ENCODE measurements around the gene RGL4.
"Not testable (repeated sequence)": the region's sequence is repeated elsewhere in the genome, so short reads cannot be mapped to it uniquely, and the experiment has no call there.

Gene RGL4

GRCh38 chr22:23698094-23698493 lies 7.3 kb downstream of the RGL4 start:
- no peak for DNase-seq (ENCODE audit: low read depth)

- no peak for DNase-seq (ENCODE audit: low read depth)
Measured at GRCh38 chr22:23698673-23699235, 7.9 kb downstream of the RGL4 start.

GRCh38 chr22:23700706-23701105 lies 9.9 kb downstream of the RGL4 start:
- DNase-seq (ENCODE audit: low read depth) = no peak

- DNase-seq (ENCODE audit: low read depth) = no peak
Measured at GRCh38 chr22:23704062-23704461, 13.2 kb downstream of the RGL4 start.

- no peak for DNase-seq (ENCODE audit: low read depth)
Measured at GRCh38 chr22:23704829-23705228, 14.0 kb downstream of the RGL4 start.

GRCh38 chr22:23705358-23705757 lies 14.5 kb downstream of the RGL4 start:
- DNase-seq (ENCODE audit: low read depth) = no peak

- no peak for DNase-seq (ENCODE audit: low read depth)
Measured at GRCh38 chr22:23708270-23708669, 17.5 kb downstream of the RGL4 start.

- DNase-seq (ENCODE audit: low read depth) = peak; percentile 24
Measured at GRCh38 chr22:23709107-23709506, 18.3 kb downstream of the RGL4 start.

- DNase-seq (ENCODE audit: low read depth) = no peak
Measured at GRCh38 chr22:23712256-23712655, 21.4 kb downstream of the RGL4 start.

- no peak for DNase-seq (ENCODE audit: low read depth)
Measured at GRCh38 chr22:23713696-23714595, 23.1 kb downstream of the RGL4 start.

- no peak for DNase-seq (ENCODE audit: low read depth)
Measured at GRCh38 chr22:23714596-23715578, 24.1 kb downstream of the RGL4 start.

- DNase-seq (ENCODE audit: low read depth) = no peak
Measured at GRCh38 chr22:23715806-23716375, 25.1 kb downstream of the RGL4 start.

GRCh38 chr22:23716811-23717801 lies 26.3 kb downstream of the RGL4 start:
- peak; percentile 78 for DNase-seq (ENCODE audit: low read depth)

- DNase-seq (ENCODE audit: low read depth) = no peak
Measured at GRCh38 chr22:23718371-23719165, 27.8 kb downstream of the RGL4 start.

GRCh38 chr22:23720855-23721254 lies 30.0 kb downstream of the RGL4 start:
- DNase-seq (ENCODE audit: low read depth) = no peak

GRCh38 chr22:23722160-23722559 lies 31.3 kb downstream of the RGL4 start:
- no peak for DNase-seq (ENCODE audit: low read depth)

- no peak for DNase-seq (ENCODE audit: low read depth)
Measured at GRCh38 chr22:23722724-23723123, 31.9 kb downstream of the RGL4 start.

GRCh38 chr22:23728108-23728507 lies 37.3 kb downstream of the RGL4 start:
- not testable (repeated sequence) for DNase-seq (ENCODE audit: low read depth)

GRCh38 chr22:23737696-23738095 lies 46.9 kb downstream of the RGL4 start:
- no peak for DNase-seq (ENCODE audit: low read depth)

Data from fibroblast of the conjunctiva (primary cell).